H1 (cell line): ENCODE data around the gene SNRNP70. TPM values are rescaled to one million over a fixed set of nuclear protein-coding genes. Genes with fewer than 3 reads are reported as not detected.

Experiments
- CTCF ChIA-PET: fragments of 300-600 bp; sonication (Branson Sonifier 250); formaldehyde crosslinking; loops from one replicate; lab custom pipeline; 2021; ENCODE audit not compliant: partially characterized antibody; lab: Charles Lee
- POLR2A ChIA-PET: fragments of 300-600 bp; sonication (Branson Sonifier 250); formaldehyde crosslinking; loops from one replicate; lab custom pipeline; 2021; ENCODE audit warnings: inconsistent platforms; ENCODE audit not compliant: partially characterized antibody; lab: Charles Lee
- DNase-seq, 2 experiments: peaks; one replicate each; pipeline versions ENCODE4 v3.0.0 to v3.0.0-alpha.2; 2010 to 2022; ENCODE audit warnings: low spot score in 2 of 2, low read depth in 1 of 2, mixed read lengths in 1 of 2
- FAIRE-seq: peaks from 2 replicates; lab custom pipeline; 2011; peaks lifted over from hg19 to GRCh38; lab: Jason Lieb, UNC
- H2AFZ ChIP-seq: 2 replicates; pipeline ENCODE4 v1.8.1; 2012; ENCODE audit warnings: low read length, inconsistent platforms
- H2AK5ac ChIP-seq: 2 replicates; pipeline ENCODE4 v1.6.1; 2013; ENCODE audit warnings: low read depth, low read length
- H2BK120ac ChIP-seq: replicated peaks from 2 replicates; pipeline ENCODE3; 2013; ENCODE audit warnings: low read depth, low read length, inconsistent platforms
- H2BK12ac ChIP-seq: 2 replicates; pipeline ENCODE4 v1.6.1; 2013; ENCODE audit warnings: low read depth, low read length
- H2BK15ac ChIP-seq: 2 replicates; pipeline ENCODE4 v1.6.1; 2013; ENCODE audit warnings: low read length
- H2BK20ac ChIP-seq: 2 replicates; pipeline ENCODE4 v1.6.1; 2013; ENCODE audit warnings: low read length
- H2BK5ac ChIP-seq: 2 replicates; pipeline ENCODE4 v1.6.1; 2013; ENCODE audit warnings: low read depth, low read length
- H3K14ac ChIP-seq: 2 replicates; pipeline ENCODE4 v1.6.1; 2013; ENCODE audit warnings: inconsistent platforms; ENCODE audit not compliant: insufficient read length
- H3K18ac ChIP-seq: 2 replicates; pipeline ENCODE4 v1.6.1; 2013; ENCODE audit warnings: low read length; ENCODE audit errors: extremely low read depth
- H3K23ac ChIP-seq: 2 replicates; pipeline ENCODE4 v1.6.1; 2013; ENCODE audit warnings: inconsistent platforms; ENCODE audit not compliant: insufficient read length
- H3K23me2 ChIP-seq: 2 replicates; pipeline ENCODE4 v1.6.1; 2013; ENCODE audit warnings: low read depth, low read length
- H3K27ac ChIP-seq: 2 replicates; pipeline ENCODE4 v1.6.1; 2011; ENCODE audit warnings: low read depth, low read length, inconsistent platforms
- H3K27me3 ChIP-seq, 4 experiments: replicated peaks in 1 of 4; 1 replicate in 1 of 4; 2 replicates in 3 of 4; pipeline versions ENCODE4 v1.6.1 to v1.8.1; 2011 to 2013; ENCODE audit warnings: low read length in 3 of 4, mild to moderate bottlenecking in 3 of 4, inconsistent platforms in 2 of 4, mixed read lengths in 2 of 4, moderate library complexity in 1 of 4; ENCODE audit not compliant: control insufficient read depth in 3 of 4, insufficient read depth in 3 of 4; ENCODE audit errors: extremely low read depth in 1 of 4
- H3K36me3 ChIP-seq, 4 experiments: 2 replicates each; pipeline versions ENCODE4 v1.6.1 to v1.8.1; 2011 to 2013; ENCODE audit warnings: mild to moderate bottlenecking in 4 of 4, low read length in 3 of 4, moderate library complexity in 2 of 4, control low read depth in 1 of 4, inconsistent platforms in 1 of 4; ENCODE audit not compliant: insufficient read depth in 4 of 4, control insufficient read depth in 2 of 4
- H3K4ac ChIP-seq: replicated peaks from 2 replicates; pipeline ENCODE3; 2013; ENCODE audit warnings: low read length, low read depth, mixed read lengths, inconsistent platforms; ENCODE audit not compliant: insufficient read length
- H3K4me1 ChIP-seq, 4 experiments: replicated peaks in 1 of 4; 1 replicate in 1 of 4; 2 replicates in 3 of 4; pipeline versions ENCODE4 v1.6.1 to v1.8.1; 2011 to 2013; ENCODE audit warnings: low read length in 3 of 4, inconsistent platforms in 2 of 4, mixed read lengths in 1 of 4; ENCODE audit not compliant: insufficient read depth in 4 of 4, control insufficient read depth in 3 of 4
- H3K4me2 ChIP-seq, 2 experiments: 2 replicates each; pipeline versions ENCODE4 v1.6.1 to v1.8.1; 2011 to 2013; ENCODE audit warnings: low read depth in 2 of 2, low read length in 2 of 2, control low read depth in 1 of 2, inconsistent platforms in 1 of 2, mild to moderate bottlenecking in 1 of 2; ENCODE audit not compliant: insufficient read depth in 1 of 2
- H3K4me3 ChIP-seq, 4 experiments: fragments of 200-600, 300-600 bp in 1 of 4; sonication (generic), shearing (Covaris generic), sonication (Bioruptor Twin) in 1 of 4; 2 replicates each; pipeline versions ENCODE4 v1.5.1 to v1.8.1; 2011 to 2016; ENCODE audit warnings: low read length in 4 of 4, low read depth in 3 of 4, control low read depth in 2 of 4, inconsistent platforms in 2 of 4, mild to moderate bottlenecking in 2 of 4, mixed read lengths in 1 of 4, moderate library complexity in 1 of 4; ENCODE audit not compliant: insufficient read depth in 2 of 4; ENCODE audit errors: extremely low read depth in 1 of 4
- H3K56ac ChIP-seq: replicated peaks from 2 replicates; pipeline ENCODE3; 2013; ENCODE audit warnings: low read depth, mild to moderate bottlenecking, mixed read lengths, low read length, inconsistent platforms; ENCODE audit not compliant: insufficient read length
- H3K79me1 ChIP-seq: 2 replicates; pipeline ENCODE4 v1.6.1; 2013; ENCODE audit warnings: low read depth, low read length, control low read depth
- H3K79me2 ChIP-seq, 2 experiments: 2 replicates each; pipeline versions ENCODE4 v1.6.1 to v1.8.1; 2012 to 2013; ENCODE audit warnings: low read length in 2 of 2, mild to moderate bottlenecking in 2 of 2, inconsistent platforms in 1 of 2; ENCODE audit not compliant: insufficient read depth in 2 of 2, control insufficient read depth in 1 of 2
- H3K9ac ChIP-seq, 4 experiments: replicated peaks in 1 of 4; 1 replicate in 1 of 4; 2 replicates in 3 of 4; pipeline versions ENCODE4 v1.6.1 to v1.8.1; 2011 to 2013; ENCODE audit warnings: low read depth in 3 of 4, low read length in 3 of 4, control low read depth in 2 of 4, mild to moderate bottlenecking in 2 of 4, moderate library complexity in 2 of 4, inconsistent platforms in 1 of 4; ENCODE audit errors: extremely low read depth in 1 of 4
- H3K9me3 ChIP-seq, 2 experiments: 2 replicates each; pipeline versions ENCODE4 v1.6.1 to v1.8.1; 2012 to 2013; ENCODE audit warnings: mild to moderate bottlenecking in 2 of 2, moderate library complexity in 2 of 2, control low read depth in 1 of 2, inconsistent platforms in 1 of 2, low read depth in 1 of 2, low read length in 1 of 2, mixed read lengths in 1 of 2; ENCODE audit not compliant: insufficient read depth in 2 of 2
- H4K20me1 ChIP-seq, 2 experiments: replicated peaks in 1 of 2; 2 replicates each; pipeline versions ENCODE3 to v1.8.1; 2011 to 2013; ENCODE audit warnings: inconsistent platforms in 2 of 2, low read length in 2 of 2, mild to moderate bottlenecking in 1 of 2; ENCODE audit not compliant: insufficient read depth in 2 of 2, control insufficient read depth in 1 of 2
- H4K5ac ChIP-seq: 2 replicates; pipeline ENCODE4 v1.6.1; 2013; ENCODE audit warnings: low read length, low read depth, mixed read lengths, inconsistent platforms; ENCODE audit not compliant: insufficient read length
- H4K8ac ChIP-seq: 2 replicates; pipeline ENCODE4 v1.8.0; 2013; ENCODE audit warnings: mild to moderate bottlenecking, moderate library complexity, low read length, inconsistent platforms; ENCODE audit not compliant: insufficient read depth; ENCODE audit errors: extremely low read depth
- H4K91ac ChIP-seq: replicated peaks from 2 replicates; pipeline ENCODE3; 2013; ENCODE audit warnings: low read length, mixed read lengths, inconsistent platforms; ENCODE audit not compliant: insufficient read length
- BACH1 ChIP-seq: IDR thresholded peaks from 2 replicates; pipeline ENCODE4 v1.6.1; 2012; ENCODE audit warnings: low read length, improper control_type of control experiment
- BCL11A ChIP-seq, 2 experiments: IDR thresholded peaks; one replicate each; pipeline ENCODE4 v1.6.1; 2011; ENCODE audit warnings: low read depth in 2 of 2, low read length in 2 of 2, mild to moderate bottlenecking in 2 of 2
- CHD2 ChIP-seq: IDR thresholded peaks from 2 replicates; pipeline ENCODE4 v1.6.1; 2012; ENCODE audit warnings: low read length, improper control_type of control experiment
- CREB1 ChIP-seq: IDR thresholded peaks from 2 replicates; pipeline ENCODE4 v1.6.1; 2012; ENCODE audit warnings: inconsistent platforms
- EP300 ChIP-seq, 2 experiments: IDR thresholded peaks; 1 replicate in 1 of 2; 2 replicates in 1 of 2; pipeline ENCODE4 v1.6.1; 2011 to 2012; ENCODE audit warnings: low read depth in 2 of 2, low read length in 2 of 2, mild to moderate bottlenecking in 2 of 2, borderline replicate concordance in 1 of 2, inconsistent platforms in 1 of 2, moderate library complexity in 1 of 2
- HDAC2 ChIP-seq, 2 experiments: fragments of 300-600 bp in 1 of 2; sonication (generic) in 1 of 2; IDR thresholded peaks; 2 replicates each; pipeline ENCODE4 v1.6.1; 2011 to 2012; ENCODE audit warnings: low read depth in 2 of 2, low read length in 2 of 2, mild to moderate bottlenecking in 2 of 2, moderate library complexity in 2 of 2, borderline replicate concordance in 1 of 2, inconsistent platforms in 1 of 2
- HDAC6 ChIP-seq: IDR thresholded peaks from one replicate; pipeline ENCODE4 v1.7.1; 2012; ENCODE audit warnings: low read depth, mild to moderate bottlenecking, inconsistent platforms, low read length, moderate library complexity
- NANOG ChIP-seq: IDR thresholded peaks from 2 replicates; pipeline ENCODE4 v1.6.1; 2011; ENCODE audit warnings: low read length, low read depth, mild to moderate bottlenecking, inconsistent platforms; ENCODE audit not compliant: insufficient read depth, poor library complexity, severe bottlenecking
- NRF1 ChIP-seq: IDR thresholded peaks from 2 replicates; pipeline ENCODE4 v1.6.1; 2011; ENCODE audit warnings: mild to moderate bottlenecking, low read depth, low read length, improper control_type of control experiment
- POLR2A ChIP-seq, 2 experiments: IDR thresholded peaks; 1 replicate in 1 of 2; 2 replicates in 1 of 2; pipeline ENCODE4 v1.6.1; 2011; ENCODE audit warnings: low read depth in 2 of 2, low read length in 2 of 2, mild to moderate bottlenecking in 2 of 2; ENCODE audit errors: control extremely low read depth in 1 of 2
- RFX5 ChIP-seq: IDR thresholded peaks from 2 replicates; pipeline ENCODE4 v1.6.1; 2011; ENCODE audit warnings: low read depth, low read length, improper control_type of control experiment, borderline replicate concordance
- SRF ChIP-seq: IDR thresholded peaks from 2 replicates; pipeline ENCODE4 v1.6.1; 2011; ENCODE audit warnings: mild to moderate bottlenecking, low read depth, low read length, moderate library complexity
- TAF1 ChIP-seq: IDR thresholded peaks from 2 replicates; pipeline ENCODE4 v1.6.1; 2011; ENCODE audit warnings: mild to moderate bottlenecking, low read depth, low read length
- WGBS, 2 experiments: shearing (Covaris generic) in 1 of 2; methylation state at CpG; one replicate each; pipeline versions ENCODE4 v1.1.6 to v1.1.7; 2013 to 2015; ENCODE audit warnings: low lambda C conversion rate in 2 of 2, mixed read lengths in 2 of 2, inconsistent platforms in 1 of 2, low coverage in 1 of 2, missing lambda C conversion rate in 1 of 2; ENCODE audit not compliant: insufficient replicate concordance in 2 of 2, insufficient coverage in 1 of 2, insufficient read length in 1 of 2; ENCODE audit errors: extremely low coverage in 1 of 2, missing lambda C conversion rate in 1 of 2; 5-methylcytosine and 5-hydroxymethylcytosine counted together
- polyA plus RNA-seq, 7 experiments: library from polyadenylated mRNA; depleted of rRNA in 3 of 7; stranded (reverse) in 5 of 7; unstranded in 2 of 7; fragments of >200 nt in 5 of 7; fragments of 200-250 nt in 2 of 7; gene quantifications; 1 replicate in 5 of 7; 2 replicates in 1 of 7; 4 replicates in 1 of 7; pipeline versions ENCODE4 v1.2.1 to v1.2.3, GENCODE V29; 2011 to 2013; ENCODE audit warnings: missing spikeins in 2 of 7, mixed read lengths in 2 of 7
- total RNA-seq: library from RNA; stranded (reverse); fragmentation: NEBNext Ultra II Directional; extraction: Animal tissue kit (Norgen Biotek cat#: 25700); gene quantifications from 2 replicates; pipeline ENCODE4 v1.2.1, GENCODE V29; 2021

SNRNP70 gene
- total and polyA plus RNA-seq, 2 of the 8 experiments (the other 6 are each of a cell fraction or from before 2014, with no cell fraction given), result 231 to 235 TPM

GRCh38 chr19:49130325-49130724 is 45.1 kb downstream of the SNRNP70 start:
- no peak overlapping the region for H3K4me3 ChIP-seq
- H4K91ac ChIP-seq, result no peak overlapping the region
- no peak overlapping the region for H2BK12ac ChIP-seq
- H4K20me1 ChIP-seq, result peaks cover 0 to 3% of the 10 kb centered on the region in 2 experiments
- no peak overlapping the region for H3K56ac ChIP-seq
- H3K79me1 ChIP-seq, result no peaks in the 10 kb centered on the region
- no peak overlapping the region for H4K8ac ChIP-seq
- DNase-seq (no peak), FAIRE-seq (no peak)
- H3K27me3 ChIP-seq, result no peaks in the 10 kb centered on the region; a peak in 2 of 7 replicates
- ChIA-PET CTCF (interaction anchor here (0.5 to 9.7 kb wide), 10 partner anchors 10 to 622 kb away, joined by 3 to 99 read pairs (median 9); partner anchors contain the start of genes GYS1, LIN7B and RUVBL2), POLR2A (interaction anchor here (0.5 to 2.0 kb wide), 9 partner anchors 9 to 323 kb away, joined by 3 to 14 read pairs (median 4); partner anchors contain the start of gene ALDH16A1)
- TF ChIP-seq CHD2, result no peak
- no peak for TF ChIP-seq TAF1
- no peak for TF ChIP-seq NANOG
- no peak for TF ChIP-seq BACH1
- no peak for TF ChIP-seq SRF
- no peak for TF ChIP-seq CREB1
- no peak for TF ChIP-seq HDAC2 (IDR thresholded peaks at IDR 0.05; ENCODE audit: borderline replicate concordance in 1 of 2, low read depth in 2 of 2, low read length in 2 of 2)
- TF ChIP-seq BCL11A (IDR thresholded peaks at IDR 0.05; ENCODE audit: low read depth in 2 of 2, low read length in 2 of 2), result no peak
- no peak for TF ChIP-seq RFX5
- no peak for TF ChIP-seq EP300 (IDR thresholded peaks at IDR 0.05; ENCODE audit: borderline replicate concordance in 1 of 2, low read depth in 2 of 2, low read length in 2 of 2)
- no peak for TF ChIP-seq HDAC6
- no peak for TF ChIP-seq POLR2A (IDR thresholded peaks at IDR 0.05; ENCODE audit: control extremely low read depth in 1 of 2, low read depth in 2 of 2, low read length in 2 of 2)
- no peak for TF ChIP-seq NRF1
- H3K23me2 ChIP-seq, result peaks cover 13% of the 10 kb centered on the region
- no peak overlapping the region for H3K4ac ChIP-seq
- H3K18ac ChIP-seq, result no peak overlapping the region; the same call in 1 of the 2 replicates
- H3K79me2 ChIP-seq, result no peaks in the 10 kb centered on the region
- 87% methylated on average over 22 of the region's 24 CpGs; no CpG with 5 or more reads in 1 of the 2 experiments for WGBS, 2 experiments
- no peak overlapping the region for H2BK20ac ChIP-seq
- peaks cover 4 to 15% (median 7%) of the 10 kb centered on the region in 4 experiments for H3K4me1 ChIP-seq
- no peak overlapping the region for H4K5ac ChIP-seq
- no peak overlapping the region for H3K14ac ChIP-seq
- H3K36me3 ChIP-seq, result peaks cover 0 to 4% (median 2%) of the 10 kb centered on the region in 4 experiments; a peak in 2 of 8 replicates
- H3K23ac ChIP-seq, result no peak overlapping the region
- no peak overlapping the region for H3K27ac ChIP-seq
- H3K9me3 ChIP-seq, result no peaks in the 10 kb centered on the region
- no peak overlapping the region for H2BK15ac ChIP-seq
- no peak overlapping the region for H2AFZ ChIP-seq
- no peak overlapping the region; a peak in 1 of 4 replicates for H3K4me2 ChIP-seq
- no peak overlapping the region for H3K9ac ChIP-seq
- H2AK5ac ChIP-seq, result peak overlapping the region; percentile 82; the same call in 1 of the 2 replicates
- no peak overlapping the region for H2BK120ac ChIP-seq
- no peak overlapping the region for H2BK5ac ChIP-seq
